ENCODE measurements around the gene RAN.
"Not testable (repeated sequence)": the region's sequence is repeated elsewhere in the genome, so short reads cannot be mapped to it uniquely, and the experiment has no call there.

Gene RAN

GRCh38 chr12:130846369-130846768 lies 25.5 kb upstream of the RAN start:
- Histone ChIP-seq H3K27me3 (ENCODE audit: insufficient read depth, low read length, poor library complexity) (no peaks in the 10 kb centered on the region), H3K4me3 (ENCODE audit: low read length) (no peak overlapping the region), H2BK120ac (ENCODE audit: low read depth, low read length) (no peak overlapping the region), H4K8ac (ENCODE audit: low read depth, low read length) (no peak overlapping the region), H3K18ac (ENCODE audit: low read length) (no peak overlapping the region), H3K4me2 (ENCODE audit: low read length) (no peak overlapping the region), H2BK5ac (ENCODE audit: low read length) (no peak overlapping the region), H2AK5ac (ENCODE audit: low read length) (no peak overlapping the region), H3K36me3 (ENCODE audit: control insufficient read depth, insufficient read depth, low read length) (no peaks in the 10 kb centered on the region), H3K4me1 (ENCODE audit: control insufficient read depth, low read depth, low read length) (peaks cover 2% of the 10 kb centered on the region), H2BK15ac (replicated peaks; ENCODE audit: low read depth) (no peak overlapping the region), H3K79me1 (ENCODE audit: low read length) (no peaks in the 10 kb centered on the region), H3K23ac (ENCODE audit: low read length) (no peak overlapping the region), H4K5ac (ENCODE audit: low read length) (no peak overlapping the region), H3K79me2 (ENCODE audit: control insufficient read depth, insufficient read depth, low read length) (no peaks in the 10 kb centered on the region), H3K9ac (ENCODE audit: low read length) (no peak overlapping the region), H3K27ac (ENCODE audit: low read depth, low read length) (no peak overlapping the region), H3K4ac (ENCODE audit: low read depth, low read length) (no peak overlapping the region), H3K56ac (ENCODE audit: low read length) (no peak overlapping the region)
- DNase-seq = no peak

- WGBS (ENCODE audit: extremely low coverage, insufficient coverage, low lambda C conversion rate) = no CpG with 5 or more reads among the region's 7 CpGs
- H3K79me2 ChIP-seq (ENCODE audit: control insufficient read depth, insufficient read depth, low read length) = no peaks in the 10 kb centered on the region
- H3K27me3 ChIP-seq (ENCODE audit: insufficient read depth, low read length, poor library complexity) = no peaks in the 10 kb centered on the region
- no peak overlapping the region for H2BK15ac ChIP-seq (replicated peaks; ENCODE audit: low read depth)
- no peaks in the 10 kb centered on the region for H3K79me1 ChIP-seq (ENCODE audit: low read length)
- no peak overlapping the region for H3K27ac ChIP-seq (ENCODE audit: low read depth, low read length)
- no peak overlapping the region for H3K56ac ChIP-seq (ENCODE audit: low read length)
- H4K8ac ChIP-seq (ENCODE audit: low read depth, low read length) = no peak overlapping the region
- H2BK5ac ChIP-seq (ENCODE audit: low read length) = no peak overlapping the region
- no peak overlapping the region for H3K18ac ChIP-seq (ENCODE audit: low read length)
- H3K4me2 ChIP-seq (ENCODE audit: low read length) = no peak overlapping the region
- H2BK120ac ChIP-seq (ENCODE audit: low read depth, low read length) = no peak overlapping the region
- H3K36me3 ChIP-seq (ENCODE audit: control insufficient read depth, insufficient read depth, low read length) = no peaks in the 10 kb centered on the region
- DNase-seq = no peak
- H3K9ac ChIP-seq (ENCODE audit: low read length) = no peak overlapping the region
- no peak overlapping the region for H3K23ac ChIP-seq (ENCODE audit: low read length)
- H3K4ac ChIP-seq (ENCODE audit: low read depth, low read length) = no peak overlapping the region
- H4K5ac ChIP-seq (ENCODE audit: low read length) = no peak overlapping the region
- H2AK5ac ChIP-seq (ENCODE audit: low read length) = no peak overlapping the region
- no peak overlapping the region for H3K4me3 ChIP-seq (ENCODE audit: low read length)
- H3K4me1 ChIP-seq (ENCODE audit: control insufficient read depth, low read depth, low read length) = peaks cover 2% of the 10 kb centered on the region
These were observed 24.8 kb upstream of the RAN start for GRCh38 chr12:130847112-130847511.

GRCh38 chr12:130848105-130848504 lies 23.8 kb upstream of the RAN start:
- H2BK15ac ChIP-seq (replicated peaks; ENCODE audit: low read depth); H3K27me3 ChIP-seq (ENCODE audit: insufficient read depth, low read length, poor library complexity); H4K5ac ChIP-seq (ENCODE audit: low read length); H3K9ac ChIP-seq (ENCODE audit: low read length); H3K23ac ChIP-seq (ENCODE audit: low read length); H3K4me3 ChIP-seq (ENCODE audit: low read length); H3K36me3 ChIP-seq (ENCODE audit: control insufficient read depth, insufficient read depth, low read length); DNase-seq; H3K4me2 ChIP-seq (ENCODE audit: low read length); H3K79me2 ChIP-seq (ENCODE audit: control insufficient read depth, insufficient read depth, low read length); H3K79me1 ChIP-seq (ENCODE audit: low read length); H4K8ac ChIP-seq (ENCODE audit: low read depth, low read length); H3K56ac ChIP-seq (ENCODE audit: low read length); H3K4ac ChIP-seq (ENCODE audit: low read depth, low read length); H3K4me1 ChIP-seq (ENCODE audit: control insufficient read depth, low read depth, low read length); H2AK5ac ChIP-seq (ENCODE audit: low read length); H2BK5ac ChIP-seq (ENCODE audit: low read length); H2BK120ac ChIP-seq (ENCODE audit: low read depth, low read length); H3K27ac ChIP-seq (ENCODE audit: low read depth, low read length); H3K18ac ChIP-seq (ENCODE audit: low read length): not testable (repeated sequence)
- no CpG with 5 or more reads among the region's 6 CpGs for WGBS (ENCODE audit: extremely low coverage, insufficient coverage, low lambda C conversion rate)

- H3K18ac ChIP-seq (ENCODE audit: low read length); DNase-seq; H3K4me2 ChIP-seq (ENCODE audit: low read length); H3K56ac ChIP-seq (ENCODE audit: low read length); H2AK5ac ChIP-seq (ENCODE audit: low read length); H3K9ac ChIP-seq (ENCODE audit: low read length); H3K23ac ChIP-seq (ENCODE audit: low read length); H3K36me3 ChIP-seq (ENCODE audit: control insufficient read depth, insufficient read depth, low read length); H2BK15ac ChIP-seq (replicated peaks; ENCODE audit: low read depth); H3K4me3 ChIP-seq (ENCODE audit: low read length); H3K4ac ChIP-seq (ENCODE audit: low read depth, low read length); H2BK120ac ChIP-seq (ENCODE audit: low read depth, low read length); H2BK5ac ChIP-seq (ENCODE audit: low read length); H3K79me2 ChIP-seq (ENCODE audit: control insufficient read depth, insufficient read depth, low read length); H3K79me1 ChIP-seq (ENCODE audit: low read length); H4K8ac ChIP-seq (ENCODE audit: low read depth, low read length); H3K27me3 ChIP-seq (ENCODE audit: insufficient read depth, low read length, poor library complexity); H4K5ac ChIP-seq (ENCODE audit: low read length); H3K27ac ChIP-seq (ENCODE audit: low read depth, low read length); H3K4me1 ChIP-seq (ENCODE audit: control insufficient read depth, low read depth, low read length): not testable (repeated sequence)
- no CpG with 5 or more reads among the region's 1 CpG for WGBS (ENCODE audit: extremely low coverage, insufficient coverage, low lambda C conversion rate)
These were observed 23.0 kb upstream of the RAN start for GRCh38 chr12:130848785-130849305.

GRCh38 chr12:130849561-130850417 lies 22.1 kb upstream of the RAN start:
- Histone ChIP-seq H3K4me1 (ENCODE audit: control insufficient read depth, low read depth, low read length) (peaks cover 2% of the 10 kb centered on the region), H3K79me2 (ENCODE audit: control insufficient read depth, insufficient read depth, low read length) (no peaks in the 10 kb centered on the region), H3K79me1 (ENCODE audit: low read length) (no peaks in the 10 kb centered on the region), H2AK5ac (ENCODE audit: low read length) (no peak overlapping the region), H2BK15ac (replicated peaks; ENCODE audit: low read depth) (no peak overlapping the region), H4K8ac (ENCODE audit: low read depth, low read length) (no peak overlapping the region), H3K9ac (ENCODE audit: low read length) (no peak overlapping the region), H4K5ac (ENCODE audit: low read length) (no peak overlapping the region), H3K27me3 (ENCODE audit: insufficient read depth, low read length, poor library complexity) (no peaks in the 10 kb centered on the region), H3K27ac (ENCODE audit: low read depth, low read length) (no peak overlapping the region), H3K4me3 (ENCODE audit: low read length) (no peak overlapping the region), H2BK120ac (ENCODE audit: low read depth, low read length) (no peak overlapping the region), H3K56ac (ENCODE audit: low read length) (peak overlapping the region; percentile 56), H3K4ac (ENCODE audit: low read depth, low read length) (no peak overlapping the region), H3K23ac (ENCODE audit: low read length) (no peak overlapping the region), H3K36me3 (ENCODE audit: control insufficient read depth, insufficient read depth, low read length) (no peaks in the 10 kb centered on the region), H2BK5ac (ENCODE audit: low read length) (peak overlapping the region; percentile 55), H3K4me2 (ENCODE audit: low read length) (no peak overlapping the region), H3K18ac (ENCODE audit: low read length) (no peak overlapping the region)
- DNase-seq = peak; percentile 92
- no CpG with 5 or more reads among the region's 7 CpGs for WGBS (ENCODE audit: extremely low coverage, insufficient coverage, low lambda C conversion rate)

All from mesendoderm (in vitro differentiated cells).